ENCODE measurements around the gene MGAT4B. TPM values are rescaled to one million over a fixed set of nuclear protein-coding genes. Genes with fewer than 3 reads are reported as not detected.

The MGAT4B gene
- total and polyA plus RNA-seq, 12 donors, result 58.6 to 123 (median 98.0) TPM

DNA sequence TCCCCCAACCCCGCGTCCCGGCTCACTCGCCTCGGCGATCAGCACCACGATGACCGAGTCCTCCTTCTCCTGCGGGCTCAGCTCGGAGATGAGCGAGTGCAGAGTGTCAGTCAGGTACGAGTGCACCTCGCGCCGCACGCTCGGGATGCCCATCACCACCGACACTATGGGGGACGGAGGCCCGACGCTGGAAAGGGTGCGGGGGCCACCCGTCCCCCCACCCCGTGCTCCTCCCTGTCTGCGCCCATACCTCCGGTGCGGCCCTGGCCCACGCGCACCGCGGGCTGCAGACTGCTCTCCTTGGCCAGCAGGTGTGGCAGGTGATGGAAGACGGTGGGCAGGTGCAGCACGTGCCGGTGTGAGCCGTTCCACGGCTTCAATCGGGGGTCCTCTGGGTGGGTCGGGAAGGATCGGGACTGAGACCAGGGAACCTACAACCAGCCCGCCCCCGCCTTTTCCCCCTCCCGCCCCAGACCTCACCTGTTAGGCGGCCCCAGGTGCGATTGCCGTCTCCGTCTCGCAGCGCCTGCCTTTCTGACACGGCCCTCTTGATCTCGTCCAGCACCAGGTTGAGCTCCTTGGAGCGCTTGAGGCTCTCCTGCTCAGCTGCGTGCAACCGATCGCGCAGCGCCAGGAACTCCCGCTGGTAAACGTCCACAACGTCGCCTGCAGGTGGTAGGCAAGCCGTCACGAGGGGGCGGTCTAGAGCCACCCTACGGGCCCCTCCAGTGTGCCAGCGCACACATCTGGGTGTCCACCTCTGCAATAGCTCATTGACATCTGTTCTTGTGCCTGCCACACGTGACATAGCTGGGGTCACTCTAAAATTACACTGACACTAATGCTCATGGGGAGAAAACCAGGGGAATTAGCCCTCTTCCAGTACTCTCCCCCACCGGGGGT lies 5.1 kb downstream of the MGAT4B start:
- DNase-seq (peak; percentile 70 to 80), ATAC-seq (peak in 6 of 8 donors; percentile 8 to 45 (median 36))
- intact Hi-C loops (cut with DNase I), result loop anchor here in 2 of 10 donors (5.0 kb wide), 1 partner anchor 106 kb away; the partner anchor contains the start of gene TBC1D9B (in 2 of the 2)
- peak; percentile 40 to 77 (median 70) for TF ChIP-seq CTCF (IDR thresholded peaks at IDR 0.05)
- Histone ChIP-seq H3K4me3 (no peak overlapping the region), H3K9me3 (no peaks in the 10 kb centered on the region), H3K27me3 (no peaks in the 10 kb centered on the region), H3K27ac (no peak overlapping the region), H3K4me1 (peaks cover 18 to 54% (median 45%) of the 10 kb centered on the region in 9 donors), H3K36me3 (peaks cover 0 to 58% (median 40%) of the 10 kb centered on the region in 9 donors)
- 66 to 70% methylated on average over 60 to 67 of the region's 67 CpGs for WGBS, 2 donors

DNA sequence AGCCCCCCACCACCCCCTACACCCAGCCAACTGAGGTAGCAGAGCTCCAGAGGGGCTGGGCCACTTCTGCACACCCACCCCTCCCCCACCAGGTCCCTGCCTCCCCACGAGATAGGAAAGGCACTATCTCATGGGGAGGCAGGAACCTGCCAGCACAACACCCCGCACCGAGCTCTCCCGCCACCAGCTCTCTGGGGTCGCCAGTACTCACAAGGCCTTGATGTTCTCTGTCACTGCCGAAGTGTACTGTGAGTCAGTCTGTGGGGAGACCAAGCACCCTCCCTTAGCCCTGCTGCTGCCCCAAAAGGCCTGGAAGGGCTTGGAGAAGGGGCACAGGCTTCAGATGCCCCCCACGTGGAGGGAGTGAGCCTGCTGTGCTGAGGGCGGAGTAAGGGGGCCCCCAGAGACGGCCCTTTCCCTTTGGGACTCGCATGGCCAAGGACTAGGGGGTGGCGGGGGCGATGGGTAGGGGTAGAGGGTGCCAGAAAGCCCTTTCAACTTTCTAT lies 5.9 kb downstream of the MGAT4B start:
- WGBS, 2 donors, result 70 to 77% methylated on average over 12 of the region's 12 CpGs
- Histone ChIP-seq H3K27ac (no peak overlapping the region), H3K36me3 (peaks cover 0 to 58% (median 40%) of the 10 kb centered on the region in 9 donors), H3K27me3 (no peaks in the 10 kb centered on the region), H3K9me3 (no peaks in the 10 kb centered on the region), H3K4me3 (no peak overlapping the region), H3K4me1 (peaks cover 22 to 59% (median 50%) of the 10 kb centered on the region in 9 donors)
- no peak for TF ChIP-seq CTCF (IDR thresholded peaks at IDR 0.05)
- DNase-seq (no peak), ATAC-seq (no peak)
- intact Hi-C loops (cut with DNase I), result loop anchor here in 2 of 10 donors (5.0 kb wide), 1 partner anchor 107 kb away; the partner anchor contains the start of gene TBC1D9B (in 2 of the 2)

DNA sequence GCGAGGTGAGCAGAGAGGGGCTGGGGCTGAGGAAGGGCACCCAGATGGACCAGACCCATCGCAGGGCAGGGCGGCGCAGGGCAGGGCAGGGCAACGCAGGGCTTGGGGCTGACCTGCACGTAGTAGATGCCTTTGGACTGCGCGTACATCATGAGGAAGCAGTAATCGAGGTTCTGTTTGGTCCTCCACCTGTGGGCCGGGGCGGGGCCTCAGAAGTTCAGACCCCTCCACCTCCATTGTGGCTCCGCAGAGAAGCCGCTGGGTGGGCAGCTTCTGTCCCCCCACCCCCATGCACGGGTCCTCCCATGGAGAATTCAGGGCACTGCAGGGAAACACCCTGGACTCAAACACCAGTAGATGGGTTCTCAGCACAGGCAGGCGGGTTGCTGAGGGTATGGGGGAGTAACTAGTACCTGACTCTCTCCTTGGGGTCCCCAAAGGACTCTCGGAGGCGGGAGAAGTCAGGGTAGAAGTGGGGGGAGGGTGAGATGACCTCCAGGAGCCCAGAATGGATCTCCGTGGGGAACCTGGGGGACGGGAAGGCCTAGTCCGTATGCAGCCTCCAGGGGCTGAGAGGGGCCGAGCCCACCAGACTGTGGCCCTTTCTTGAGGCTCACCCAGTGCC lies 6.5 kb downstream of the MGAT4B start:
- no peak for TF ChIP-seq CTCF (IDR thresholded peaks at IDR 0.05)
- Histone ChIP-seq H3K9me3 (no peaks in the 10 kb centered on the region), H3K36me3 (peaks cover 0 to 58% (median 40%) of the 10 kb centered on the region in 9 donors), H3K4me3 (no peak overlapping the region), H3K4me1 (peaks cover 24 to 59% (median 52%) of the 10 kb centered on the region in 9 donors), H3K27ac (no peak overlapping the region), H3K27me3 (no peaks in the 10 kb centered on the region)
- ATAC-seq, result no peak
- intact Hi-C loops (cut with DNase I), result loop anchor here in 2 of 10 donors (5.0 kb wide), 1 partner anchor 107 kb away; the partner anchor contains the start of gene TBC1D9B (in 2 of the 2)
- 94 to 95% methylated on average over 21 of the region's 21 CpGs for WGBS, 2 donors
- no peak for DNase-seq

DNA sequence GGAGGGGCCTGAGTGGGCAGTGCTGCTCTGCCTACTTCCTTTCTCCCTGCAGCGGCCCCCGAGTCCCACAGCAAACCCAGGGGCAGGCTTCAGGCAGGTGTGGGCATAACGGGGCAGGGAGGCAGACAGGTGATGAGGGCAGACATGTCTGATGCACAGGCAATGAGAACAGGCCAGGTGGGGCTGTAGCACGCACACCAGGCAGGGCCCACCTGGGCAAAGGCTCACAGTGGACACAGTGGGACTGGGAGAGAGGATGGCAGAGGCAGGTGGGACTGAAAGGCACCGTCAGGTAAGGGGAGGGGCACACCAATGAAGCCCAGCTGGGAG lies 7.1 kb downstream of the MGAT4B start:
- Histone ChIP-seq H3K36me3 (peaks cover 0 to 58% (median 40%) of the 10 kb centered on the region in 9 donors), H3K4me1 (peaks cover 22 to 59% (median 52%) of the 10 kb centered on the region in 9 donors), H3K4me3 (no peak overlapping the region), H3K27ac (no peak overlapping the region), H3K27me3 (no peaks in the 10 kb centered on the region), H3K9me3 (no peaks in the 10 kb centered on the region)
- 94% methylated on average over 5 of the region's 5 CpGs for WGBS, 2 donors
- intact Hi-C loops (cut with DNase I), result loop anchor here in 3 of 10 donors (5.0 kb wide), 1 partner anchor 37 kb away; no protein-coding TSS in a partner anchor
- TF ChIP-seq CTCF (IDR thresholded peaks at IDR 0.05), result no peak
- DNase-seq, result no peak
- no peak for ATAC-seq
